DND-41 (cell line): Measurements from ENCODE around the gene THBS4.

Source experiments
- ATAC-seq: fragments of 200-7000 bp; cut with Tn5 transposase; 3 replicates; pipeline ENCODE4 v1.9.1; 2021; ENCODE audit warnings: low read depth; ENCODE audit not compliant: insufficient read depth
- DNase-seq: peaks from one replicate; pipeline ENCODE4 v3.0.0-alpha.2; 2020
- H2AFZ ChIP-seq: 2 replicates; pipeline ENCODE4 v1.6.0; 2012; ENCODE audit warnings: low read depth, low read length
- H3K27ac ChIP-seq: 2 replicates; pipeline ENCODE4 v1.5.1; 2012; ENCODE audit warnings: low read length, inconsistent platforms
- H3K27me3 ChIP-seq: fragments of 200-600 bp; sonication (generic); 2 replicates; pipeline ENCODE4 v1.6.0; 2012; ENCODE audit warnings: low read length, mild to moderate bottlenecking, inconsistent platforms; ENCODE audit not compliant: insufficient read depth, poor library complexity
- H3K36me3 ChIP-seq: 2 replicates; pipeline ENCODE4 v1.5.1; 2012; ENCODE audit warnings: low read length, inconsistent platforms; ENCODE audit not compliant: insufficient read depth
- H3K4me1 ChIP-seq: 2 replicates; pipeline ENCODE4 v1.5.1; 2012; ENCODE audit warnings: mild to moderate bottlenecking, low read length; ENCODE audit not compliant: insufficient read depth
- H3K4me2 ChIP-seq: 2 replicates; pipeline ENCODE4 v1.6.0; 2012; ENCODE audit warnings: mild to moderate bottlenecking, moderate library complexity, low read length, inconsistent platforms; ENCODE audit not compliant: insufficient read depth
- H3K4me3 ChIP-seq, 2 experiments: fragments of 200-600 bp in 1 of 2; shearing (Covaris generic) in 1 of 2; 2 replicates each; pipeline ENCODE4 v1.5.1; 2012 to 2016; ENCODE audit warnings: inconsistent platforms in 2 of 2, low read length in 2 of 2, mild to moderate bottlenecking in 2 of 2, low read depth in 1 of 2, moderate library complexity in 1 of 2
- H3K79me2 ChIP-seq: 2 replicates; pipeline ENCODE4 v1.6.0; 2012; ENCODE audit warnings: low read length, inconsistent platforms; ENCODE audit not compliant: insufficient read depth
- H3K9ac ChIP-seq: 2 replicates; pipeline ENCODE4 v1.6.0; 2012; ENCODE audit warnings: low read depth, mild to moderate bottlenecking, inconsistent platforms, low read length, moderate library complexity
- H3K9me3 ChIP-seq: 2 replicates; pipeline ENCODE4 v1.5.1; 2012; ENCODE audit warnings: low read length, moderate library complexity, mild to moderate bottlenecking, inconsistent platforms; ENCODE audit not compliant: insufficient read depth, severe bottlenecking
- H4K20me1 ChIP-seq: 2 replicates; pipeline ENCODE4 v1.6.0; 2012; ENCODE audit warnings: low read length; ENCODE audit not compliant: insufficient read depth
- CTCF ChIP-seq: IDR thresholded peaks from 2 replicates; pipeline ENCODE4 v1.5.1; 2012; ENCODE audit warnings: borderline replicate concordance, low read length, moderate library complexity, mild to moderate bottlenecking; ENCODE audit not compliant: poor library complexity, severe bottlenecking; ENCODE audit errors: extremely low read depth
- EZH2 ChIP-seq: IDR thresholded peaks from 3 replicates; pipeline ENCODE4 v1.6.1; 2012; ENCODE audit warnings: borderline replicate concordance, low read depth, mild to moderate bottlenecking, moderate library complexity, low read length, inconsistent platforms; ENCODE audit not compliant: severe bottlenecking

The THBS4 gene

DNA sequence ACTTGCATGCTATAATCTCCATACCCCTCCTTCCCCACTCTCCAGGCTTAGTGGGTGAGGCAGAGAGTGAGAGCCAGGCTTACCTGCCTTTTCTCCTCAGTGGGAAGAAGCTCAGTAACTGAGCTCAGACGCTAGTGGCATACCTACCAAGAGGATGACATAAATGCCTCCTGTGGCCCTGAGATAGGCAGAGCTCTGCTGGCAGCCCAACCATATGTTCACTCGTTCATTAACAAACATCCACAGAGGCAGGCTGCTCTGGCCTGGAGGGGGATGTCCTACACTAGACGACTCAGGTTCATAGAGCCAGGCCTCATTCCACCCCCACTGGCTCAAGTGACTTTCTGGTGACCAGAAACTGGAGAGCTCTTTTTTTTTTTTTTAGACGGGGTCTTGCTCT lies 81.3 kb downstream of the THBS4 start:
- H4K20me1 ChIP-seq = no peaks in the 10 kb centered on the region
- no peak overlapping the region for H3K4me2 ChIP-seq
- no peak for DNase-seq

GRCh38 chr5:80117446-80117845 lies 82.3 kb downstream of the THBS4 start:
- H3K79me2 ChIP-seq = no peaks in the 10 kb centered on the region
- H3K9me3 ChIP-seq = peaks cover 9% of the 10 kb centered on the region
- H3K4me3 ChIP-seq = no peak overlapping the region
- no peak overlapping the region for H3K4me2 ChIP-seq
- H3K4me1 ChIP-seq = peaks cover 5% of the 10 kb centered on the region; the same call in 1 of the 2 replicates
- peak; percentile 20 for DNase-seq
- H4K20me1 ChIP-seq = no peaks in the 10 kb centered on the region
- no peak overlapping the region for H3K27ac ChIP-seq
- no peaks in the 10 kb centered on the region for H3K27me3 ChIP-seq
- H2AFZ ChIP-seq = no peak overlapping the region
- no peaks in the 10 kb centered on the region for H3K36me3 ChIP-seq
- H3K9ac ChIP-seq = no peak overlapping the region
- TF ChIP-seq CTCF (no peak), EZH2 (no peak)
- peak; percentile 82 for ATAC-seq

More for the DNA sequence above, 81.3 kb downstream of the THBS4 start:
- Histone ChIP-seq H3K79me2 (no peaks in the 10 kb centered on the region), H3K4me1 (peaks cover 5% of the 10 kb centered on the region; the same call in 1 of the 2 replicates), H3K9me3 (peaks cover 9% of the 10 kb centered on the region), H3K36me3 (no peaks in the 10 kb centered on the region), H3K27ac (no peak overlapping the region), H3K4me3 (no peak overlapping the region), H2AFZ (no peak overlapping the region), H3K27me3 (no peaks in the 10 kb centered on the region), H3K9ac (no peak overlapping the region)
- TF ChIP-seq CTCF (no peak), EZH2 (no peak)
- no peak for ATAC-seq

- H3K9me3 ChIP-seq = peaks cover 6% of the 10 kb centered on the region
- H3K79me2 ChIP-seq = no peaks in the 10 kb centered on the region
- no peaks in the 10 kb centered on the region for H3K36me3 ChIP-seq
- no peak overlapping the region for H2AFZ ChIP-seq
- no peak for DNase-seq
- no peak overlapping the region for H3K4me3 ChIP-seq
- TF ChIP-seq CTCF = no peak
- TF ChIP-seq EZH2 = no peak
- ATAC-seq = no peak
- H3K9ac ChIP-seq = no peak overlapping the region
- H3K4me1 ChIP-seq = peaks cover 5% of the 10 kb centered on the region; the same call in 1 of the 2 replicates
- no peaks in the 10 kb centered on the region for H3K27me3 ChIP-seq
- H4K20me1 ChIP-seq = no peaks in the 10 kb centered on the region
- H3K4me2 ChIP-seq = no peak overlapping the region
- no peak overlapping the region for H3K27ac ChIP-seq
Observed at GRCh38 chr5:80119372-80119771, 84.2 kb downstream of the THBS4 start.

- Histone ChIP-seq H3K4me3 (no peak overlapping the region), H3K27me3 (no peaks in the 10 kb centered on the region), H4K20me1 (no peaks in the 10 kb centered on the region), H3K79me2 (no peaks in the 10 kb centered on the region), H3K36me3 (no peaks in the 10 kb centered on the region), H3K4me1 (no peaks in the 10 kb centered on the region), H3K4me2 (no peak overlapping the region), H3K27ac (no peak overlapping the region), H3K9ac (no peak overlapping the region), H3K9me3 (peaks cover 5% of the 10 kb centered on the region), H2AFZ (no peak overlapping the region)
- ATAC-seq (no peak), DNase-seq (no peak)
- TF ChIP-seq EZH2 = no peak
- no peak for TF ChIP-seq CTCF
Observed at GRCh38 chr5:80122579-80122978, 87.4 kb downstream of the THBS4 start.
